Peyer's patch (tissue), 4 donors: ENCODE measurements around the gene AP1S1.
"Not testable (repeated sequence)": the region's sequence is repeated elsewhere in the genome, so short reads cannot be mapped to it uniquely, and the experiment has no call there.

Source experiments
- POLR2A ChIP-seq, 2 donors: fragments of 450-650 bp; IDR thresholded peaks; one replicate each; pipeline ENCODE4 v1.5.1; 2017; ENCODE audit warnings: antibody characterized with exemption in 2 of 2, mild to moderate bottlenecking in 2 of 2, moderate library complexity in 2 of 2
- TF ChIP-seq, protein P1 (sequence below), 6 experiments: fragments of 450-650 bp in 4 of 6; fragments of 200-600 bp in 2 of 6; sonication (generic) in 1 of 6; IDR thresholded peaks; one replicate each; pipeline ENCODE4 v1.5.1; 2017 to 2019; ENCODE audit warnings: antibody characterized with exemption in 6 of 6, mild to moderate bottlenecking in 3 of 6, moderate library complexity in 1 of 6

DNA sequence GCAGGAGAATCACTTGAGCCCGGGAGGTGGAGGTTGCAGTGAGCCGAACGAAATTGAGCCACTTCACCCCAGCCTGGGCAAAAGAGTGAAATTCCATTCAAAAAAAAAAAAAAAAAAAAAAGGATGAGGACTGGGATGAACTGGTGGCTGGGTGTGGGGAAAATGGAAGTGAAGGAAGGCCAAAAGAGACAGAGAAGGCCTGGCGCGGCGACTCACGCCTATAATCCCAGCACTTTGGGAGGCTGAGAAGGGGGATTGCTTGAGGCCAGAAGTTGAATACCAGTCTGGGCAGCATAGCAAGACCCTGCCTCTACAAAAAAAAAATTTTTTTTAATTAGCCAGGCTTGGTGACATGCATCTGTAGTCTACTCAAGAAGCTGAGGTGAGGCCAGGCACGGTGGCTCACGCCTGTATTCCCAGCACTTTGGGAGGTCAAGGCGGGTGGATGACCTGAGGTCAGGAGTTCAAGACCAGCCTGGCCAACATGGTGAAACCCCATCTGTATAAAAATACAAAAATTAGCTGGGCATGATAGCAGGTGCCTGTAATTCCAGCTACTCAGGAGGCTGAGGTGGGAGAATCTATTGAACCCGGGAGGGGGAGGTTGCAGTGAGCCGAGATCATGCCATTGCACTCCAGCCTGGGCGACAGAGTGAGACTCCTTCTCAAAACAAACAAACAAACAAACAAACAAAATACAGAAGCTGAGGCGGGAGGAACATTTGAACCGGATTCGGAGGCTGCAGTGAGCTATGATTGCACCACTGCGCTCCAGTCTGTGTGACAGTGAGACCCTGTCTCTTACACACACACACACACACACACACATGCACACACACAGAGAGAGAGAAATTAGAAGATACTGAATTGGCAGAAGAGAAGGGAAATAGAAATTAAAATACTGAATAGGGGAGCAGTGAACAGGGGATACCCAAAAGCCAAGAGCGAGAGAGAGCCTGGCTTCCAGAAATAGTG lies 21.4 kb upstream of the AP1S1 start:
- TF ChIP-seq, protein P1, sequence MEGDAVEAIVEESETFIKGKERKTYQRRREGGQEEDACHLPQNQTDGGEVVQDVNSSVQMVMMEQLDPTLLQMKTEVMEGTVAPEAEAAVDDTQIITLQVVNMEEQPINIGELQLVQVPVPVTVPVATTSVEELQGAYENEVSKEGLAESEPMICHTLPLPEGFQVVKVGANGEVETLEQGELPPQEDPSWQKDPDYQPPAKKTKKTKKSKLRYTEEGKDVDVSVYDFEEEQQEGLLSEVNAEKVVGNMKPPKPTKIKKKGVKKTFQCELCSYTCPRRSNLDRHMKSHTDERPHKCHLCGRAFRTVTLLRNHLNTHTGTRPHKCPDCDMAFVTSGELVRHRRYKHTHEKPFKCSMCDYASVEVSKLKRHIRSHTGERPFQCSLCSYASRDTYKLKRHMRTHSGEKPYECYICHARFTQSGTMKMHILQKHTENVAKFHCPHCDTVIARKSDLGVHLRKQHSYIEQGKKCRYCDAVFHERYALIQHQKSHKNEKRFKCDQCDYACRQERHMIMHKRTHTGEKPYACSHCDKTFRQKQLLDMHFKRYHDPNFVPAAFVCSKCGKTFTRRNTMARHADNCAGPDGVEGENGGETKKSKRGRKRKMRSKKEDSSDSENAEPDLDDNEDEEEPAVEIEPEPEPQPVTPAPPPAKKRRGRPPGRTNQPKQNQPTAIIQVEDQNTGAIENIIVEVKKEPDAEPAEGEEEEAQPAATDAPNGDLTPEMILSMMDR (IDR thresholded peaks at IDR 0.05), result not testable (repeated sequence)
- not testable (repeated sequence) for TF ChIP-seq POLR2A (IDR thresholded peaks at IDR 0.05)
